NOMO-1 (cell line): Measurements from ENCODE around the gene NR2F6.
"Not testable (repeated sequence)": the region's sequence is repeated elsewhere in the genome, so short reads cannot be mapped to it uniquely, and the experiment has no call there.

Experiments
- DNase-seq, 2 experiments: peaks; one replicate each; lab custom pipeline; 2025; ENCODE audit not compliant: unreplicated experiment in 2 of 2; lab: John Stamatoyannopoulos, UW

NR2F6 gene

DNA sequence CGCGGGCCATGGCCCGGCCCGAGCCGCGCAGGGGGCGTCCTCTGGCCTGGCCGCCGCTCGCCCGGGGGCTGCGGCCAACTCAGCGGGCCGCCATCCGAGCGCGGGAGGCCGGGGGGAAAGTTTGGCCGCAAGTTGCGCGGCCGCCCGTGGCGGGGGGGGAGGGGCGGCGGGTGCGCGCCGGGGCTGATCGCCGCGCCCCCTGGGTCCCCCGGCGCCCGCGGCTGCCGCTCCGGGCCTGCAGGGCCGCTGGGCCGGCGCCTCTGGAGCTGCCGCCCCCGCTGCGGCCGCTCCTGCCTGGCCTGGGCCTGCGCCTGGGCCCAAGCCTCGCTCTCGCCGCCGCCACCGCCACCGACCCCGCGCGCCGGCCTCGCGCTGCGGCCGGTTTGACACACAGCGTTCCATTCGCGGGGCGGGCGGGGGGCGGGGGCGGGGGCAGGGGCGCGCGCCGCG, at the start of gene NR2F6:
TSS of gene NR2F6 (minus strand) at position 385 of the 450 bp plus-strand sequence. CDS start 699 bp downstream, outside the sequence.
- no peak for DNase-seq

DNA sequence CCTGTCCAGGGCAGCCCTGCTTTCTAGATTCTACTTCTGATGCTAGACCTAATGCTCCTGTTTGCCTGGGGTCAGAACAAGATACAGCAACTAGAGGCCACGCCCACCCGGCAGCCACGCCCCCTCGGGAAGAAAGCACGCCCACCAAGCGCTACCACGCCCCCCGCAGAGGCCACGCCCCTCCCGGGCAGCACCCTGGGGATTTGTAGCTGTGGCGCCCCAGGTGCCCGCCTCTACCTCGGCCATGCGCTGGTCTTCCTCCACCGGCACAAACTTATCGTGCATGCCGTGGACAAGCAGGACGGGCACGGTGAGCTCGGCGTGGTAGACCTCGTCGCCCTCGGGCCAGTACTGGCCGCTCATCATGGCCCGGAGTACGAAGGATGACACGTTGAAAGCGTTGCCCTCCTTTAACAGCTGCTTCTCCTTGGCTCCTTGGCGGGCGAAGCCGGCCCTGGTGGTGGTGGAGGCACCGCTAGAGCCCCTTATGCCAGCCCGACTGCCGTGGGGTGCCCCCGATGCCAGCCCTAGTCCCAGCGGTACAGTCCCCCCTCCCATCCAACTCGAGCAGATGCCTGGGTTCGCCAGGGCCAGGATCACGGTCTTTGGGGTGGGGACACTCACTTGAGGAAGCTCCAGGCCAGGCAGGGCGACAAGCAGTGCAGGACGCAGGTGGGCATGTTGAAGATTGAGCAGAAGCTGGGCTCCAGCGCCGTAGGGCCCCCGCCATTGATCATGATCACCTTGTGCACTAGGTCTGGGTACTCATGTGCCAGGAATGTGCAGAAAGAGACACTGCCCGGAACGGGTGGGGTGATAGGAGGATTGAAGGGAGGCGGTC, 48.6 kb upstream of the NR2F6 start:
- no peak for DNase-seq

DNA sequence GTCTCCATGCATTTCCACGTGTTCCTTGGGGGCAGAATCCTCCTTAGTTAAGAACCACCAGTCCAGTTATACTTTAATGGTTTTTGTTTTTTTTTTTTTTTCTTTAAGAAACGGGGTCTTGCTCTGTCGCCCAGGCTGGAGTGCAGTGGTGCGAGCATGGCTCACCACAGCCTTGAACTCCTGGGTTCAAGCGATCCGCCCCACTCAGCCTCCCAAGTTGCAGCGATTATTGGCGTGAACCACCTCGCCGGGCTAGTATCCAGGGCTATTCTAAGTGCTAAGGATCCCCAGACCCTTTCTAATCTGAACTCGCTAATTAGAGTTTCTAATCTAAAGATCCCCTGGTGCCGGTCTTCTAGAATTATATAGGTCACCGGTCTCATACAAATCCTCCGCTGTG, 47.9 kb upstream of the NR2F6 start:
- no peak for DNase-seq

DNA sequence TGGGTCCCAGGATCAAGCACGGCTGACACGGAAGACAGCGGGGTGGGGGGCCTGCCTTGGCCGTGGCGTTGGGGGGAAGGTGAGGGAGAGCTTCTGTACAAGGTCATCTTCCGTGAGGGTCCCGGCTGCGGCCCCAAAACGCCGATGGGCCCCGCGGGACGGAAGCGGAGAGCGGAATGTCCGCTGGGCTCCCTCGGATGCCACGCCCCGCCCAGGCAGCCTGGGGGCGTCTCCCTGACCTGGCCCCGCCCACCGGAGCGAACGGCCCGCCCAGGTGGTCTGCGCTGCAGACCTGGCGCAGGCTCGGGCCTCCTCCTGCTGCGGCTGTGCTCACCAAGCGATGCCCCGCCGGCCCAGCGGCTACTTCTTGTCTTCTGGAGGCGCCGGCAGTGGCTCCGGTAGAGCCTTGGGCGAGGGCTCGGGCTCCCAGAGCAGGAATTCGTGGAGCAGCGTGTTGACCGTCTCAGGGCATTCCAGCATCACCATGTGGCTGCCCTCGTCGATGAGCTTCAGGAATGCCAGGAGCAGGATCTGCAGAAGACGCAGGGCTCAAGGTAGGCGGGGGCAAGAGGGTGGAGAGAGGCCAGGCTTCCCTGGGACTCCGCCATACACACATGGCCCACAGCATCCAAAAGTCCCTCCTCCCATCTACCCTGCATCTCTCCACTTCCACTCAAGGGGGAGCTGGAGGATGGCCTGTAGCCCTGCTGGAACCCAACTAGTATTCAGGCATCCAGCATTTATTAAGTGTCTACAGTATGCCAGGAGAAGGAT, 46.8 kb upstream of the NR2F6 start:
- DNase-seq, result peak; percentile 62 to 72

DNA sequence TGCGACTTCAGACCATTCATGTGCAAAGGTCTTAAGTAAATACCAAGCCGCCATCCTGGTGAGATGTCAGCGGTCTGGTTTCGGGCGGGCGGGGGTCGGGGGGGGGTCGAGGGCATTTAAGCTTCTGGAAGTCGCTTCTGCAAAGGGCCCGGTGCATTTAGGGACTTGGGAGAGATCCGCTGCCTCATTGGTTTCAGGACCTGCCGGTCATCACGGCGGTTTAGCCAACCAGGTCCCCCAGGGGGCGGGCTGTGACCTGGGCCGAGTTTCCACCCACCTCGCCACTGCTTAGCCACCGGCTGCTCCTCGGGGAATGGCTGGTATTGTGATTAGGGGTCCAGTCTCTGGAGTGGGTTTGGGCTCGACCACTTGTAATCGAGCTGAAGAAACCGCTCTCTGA, 43.8 kb upstream of the NR2F6 start:
- no peak for DNase-seq

DNA sequence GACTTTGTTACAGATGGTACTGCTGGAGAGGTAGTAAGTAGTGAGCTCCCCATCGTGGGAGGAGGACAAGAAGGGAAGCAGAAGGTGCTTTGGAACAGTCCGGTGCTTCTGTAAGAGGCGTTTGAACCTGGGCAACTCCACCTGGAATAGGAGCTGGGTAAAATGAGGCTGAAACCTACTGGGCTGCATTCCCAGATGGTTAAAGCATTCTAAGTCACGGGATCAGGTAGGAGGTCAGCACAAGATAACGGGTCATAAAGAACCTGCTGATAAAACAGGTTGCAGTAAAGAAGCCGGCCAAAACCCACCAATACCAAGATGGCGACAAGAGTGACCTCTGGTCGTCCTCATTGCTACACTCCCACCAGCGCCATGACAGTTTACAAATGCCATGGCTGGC, 41.0 kb upstream of the NR2F6 start:
- no peak for DNase-seq

DNA sequence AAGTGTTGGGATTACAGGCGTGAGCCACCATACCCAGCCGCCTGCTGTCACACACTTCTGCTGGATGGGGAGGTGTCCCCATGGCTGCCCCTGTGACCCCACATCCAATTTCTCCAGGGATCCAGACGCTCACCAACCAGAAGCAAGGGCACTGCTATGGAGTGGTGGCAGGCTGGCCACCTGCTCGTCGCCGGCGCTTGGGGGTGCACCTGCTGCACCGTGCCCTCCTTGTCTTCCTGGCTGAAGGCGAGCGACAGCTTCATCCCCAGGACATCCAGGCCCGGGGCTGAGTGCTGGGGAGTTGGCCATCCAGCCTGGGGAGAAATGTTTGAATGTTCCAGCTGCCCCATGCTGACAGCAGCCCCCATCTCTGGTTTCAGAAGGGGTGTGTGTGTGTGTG, 40.5 kb upstream of the NR2F6 start:
- no peak for DNase-seq

DNA sequence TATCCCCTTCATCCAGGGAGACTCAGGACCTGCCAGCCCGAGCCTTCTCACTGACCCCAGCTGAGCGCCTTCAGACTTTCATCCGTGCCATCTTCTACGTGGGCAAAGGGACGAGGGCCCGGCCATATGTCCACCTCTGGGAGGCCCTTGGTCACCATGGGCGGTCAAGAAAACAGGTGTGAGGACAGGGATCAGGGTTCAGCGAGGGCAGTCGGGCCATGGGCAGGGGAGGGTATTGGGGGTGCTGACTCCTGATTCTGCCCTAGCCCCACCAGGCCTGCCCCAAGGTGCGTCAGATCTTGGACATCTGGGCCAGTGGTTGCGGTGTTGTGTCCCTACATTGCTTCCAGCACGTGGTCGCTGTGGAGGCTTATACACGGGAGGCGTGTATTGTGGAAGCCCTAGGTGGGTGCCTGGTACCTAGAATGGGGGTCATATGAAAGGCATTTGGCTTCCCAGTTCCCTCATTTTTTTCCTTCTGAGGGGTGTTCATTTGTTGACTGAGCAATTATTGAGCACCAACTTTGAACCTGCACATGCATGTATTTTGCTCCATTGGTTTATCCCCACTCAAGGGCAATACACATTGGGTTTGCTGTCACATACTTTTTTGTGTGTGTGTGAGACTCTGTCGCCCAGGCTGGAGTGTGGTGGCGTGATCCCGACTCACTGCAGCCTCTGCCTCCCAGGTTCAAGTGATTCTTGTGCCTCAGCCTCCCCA, 39.9 kb upstream of the NR2F6 start:
- no peak for DNase-seq

DNA sequence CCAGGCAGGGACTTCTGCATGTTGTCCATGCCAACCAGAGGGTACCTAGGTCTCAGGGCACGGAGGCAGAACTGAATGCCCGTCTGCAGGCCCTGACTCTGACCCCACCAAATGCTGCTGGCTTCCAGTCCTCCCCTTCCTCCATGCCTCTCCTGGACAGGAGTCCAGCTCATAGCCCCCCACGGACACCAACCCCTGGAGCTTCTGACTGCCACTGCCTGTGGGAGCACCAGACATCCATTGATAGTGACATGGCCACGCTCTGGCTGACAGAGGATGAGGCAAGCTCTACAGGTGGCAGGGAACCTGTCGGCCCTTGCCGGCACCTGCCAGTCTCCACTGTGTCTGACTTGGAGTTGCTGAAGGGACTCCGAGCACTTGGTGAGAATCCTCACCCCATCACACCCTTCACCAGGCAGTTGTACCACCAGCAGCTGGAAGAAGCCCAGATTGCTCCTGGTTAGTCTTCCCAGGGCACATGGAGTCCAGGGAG, 37.8 kb upstream of the NR2F6 start:
- DNase-seq, result no peak

DNA sequence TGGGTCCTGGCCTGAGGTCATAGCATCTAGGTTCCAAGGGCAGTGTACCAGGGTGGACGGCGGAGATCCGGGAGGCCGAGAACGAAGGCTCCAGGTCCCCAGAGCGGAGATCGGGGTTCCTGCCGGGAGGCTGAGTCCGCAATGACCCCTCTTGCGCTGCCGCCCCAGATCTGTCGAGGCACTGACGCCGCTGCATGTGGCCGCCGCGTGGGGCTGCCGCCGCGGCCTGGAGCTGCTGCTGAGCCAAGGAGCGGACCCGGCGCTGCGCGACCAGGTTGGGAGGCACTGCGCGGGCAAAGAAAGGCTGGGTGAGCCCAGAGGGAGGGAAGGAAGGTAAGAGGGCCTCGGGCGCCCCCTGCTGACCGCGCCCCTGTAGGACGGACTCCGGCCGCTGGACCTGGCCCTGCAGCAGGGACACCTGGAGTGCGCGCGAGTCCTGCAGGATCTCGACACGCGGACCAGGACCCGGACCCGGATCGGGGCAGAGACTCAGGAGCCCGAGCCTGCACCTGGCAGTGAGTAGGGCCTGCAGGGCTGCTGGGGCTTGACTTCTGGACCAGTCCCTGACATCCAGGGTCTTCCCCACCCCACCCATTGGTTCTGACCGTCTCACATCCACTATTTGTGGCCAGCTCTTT, 36.9 kb upstream of the NR2F6 start:
- DNase-seq, result peak; percentile 79 to 86

DNA sequence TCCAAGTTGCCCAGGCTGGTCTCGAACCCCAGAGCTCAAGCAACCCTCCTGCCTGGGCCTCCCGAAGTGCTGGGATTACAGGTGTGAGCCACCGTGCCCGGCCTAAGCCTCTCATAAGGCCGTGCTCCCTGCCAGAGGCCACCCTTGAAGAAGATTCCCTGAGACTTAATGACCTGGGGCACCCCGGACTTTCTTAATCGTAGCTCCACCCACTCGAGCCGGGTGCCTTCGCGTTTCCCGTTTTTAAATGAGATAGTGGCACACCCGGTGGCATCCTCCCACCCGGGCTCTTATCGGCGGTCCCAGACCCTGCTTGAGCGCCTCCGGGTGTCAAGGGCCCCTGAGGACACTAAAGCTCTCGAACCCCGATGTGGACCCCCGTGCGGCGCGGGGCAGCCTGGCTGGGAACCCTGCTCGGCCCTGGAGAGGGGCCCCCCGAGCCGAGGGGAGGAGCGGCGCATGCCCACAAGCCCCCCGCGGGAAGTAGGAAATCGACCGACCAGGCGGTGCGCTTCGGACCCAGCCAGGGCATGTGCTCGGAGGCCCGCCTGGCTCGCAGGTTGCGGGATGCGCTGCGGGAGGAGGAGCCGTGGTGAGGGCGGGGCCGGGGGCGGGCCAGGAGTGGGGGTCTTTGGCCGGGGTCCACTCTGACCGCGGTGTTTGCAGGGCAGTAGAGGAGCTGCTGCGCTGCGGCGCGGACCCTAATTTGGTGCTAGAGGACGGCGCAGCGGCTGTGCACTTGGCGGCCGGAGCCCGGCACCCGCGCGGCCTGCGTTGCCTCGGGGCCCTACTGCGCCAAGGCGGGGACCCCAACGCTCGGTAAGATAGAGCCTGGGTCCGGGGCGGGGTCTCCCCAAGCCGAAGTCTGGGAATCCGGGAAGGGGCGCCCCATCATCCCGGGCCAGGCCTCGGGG, 35.9 kb upstream of the NR2F6 start, which contains the start of gene ANKLE1:
TSS of gene ANKLE1 (plus strand) at position 511 of the 914 bp plus-strand sequence. CDS start at position 531, 20 bp downstream.
- DNase-seq, result peak in 1 of 2 experiments; percentile 35

DNA sequence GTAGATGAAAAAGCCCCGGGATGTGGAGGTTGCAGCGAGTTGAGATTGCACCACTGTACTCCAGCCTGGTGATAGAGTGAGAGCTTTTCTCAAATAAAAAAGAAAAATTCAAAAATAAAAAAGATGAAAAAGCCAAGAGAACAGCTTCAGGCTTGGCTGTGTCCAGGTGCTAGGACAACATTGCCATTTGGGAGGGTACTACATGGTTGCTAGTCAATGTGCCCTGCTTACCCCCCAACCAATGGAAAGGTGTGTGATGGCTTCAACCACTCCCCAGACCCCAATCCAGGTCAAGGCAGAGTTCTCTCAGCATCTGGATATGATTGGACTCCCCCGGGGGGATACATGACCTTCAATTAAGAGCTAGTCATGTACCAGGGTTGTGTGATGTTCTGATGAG, 33.7 kb upstream of the NR2F6 start:
- no peak for DNase-seq

DNA sequence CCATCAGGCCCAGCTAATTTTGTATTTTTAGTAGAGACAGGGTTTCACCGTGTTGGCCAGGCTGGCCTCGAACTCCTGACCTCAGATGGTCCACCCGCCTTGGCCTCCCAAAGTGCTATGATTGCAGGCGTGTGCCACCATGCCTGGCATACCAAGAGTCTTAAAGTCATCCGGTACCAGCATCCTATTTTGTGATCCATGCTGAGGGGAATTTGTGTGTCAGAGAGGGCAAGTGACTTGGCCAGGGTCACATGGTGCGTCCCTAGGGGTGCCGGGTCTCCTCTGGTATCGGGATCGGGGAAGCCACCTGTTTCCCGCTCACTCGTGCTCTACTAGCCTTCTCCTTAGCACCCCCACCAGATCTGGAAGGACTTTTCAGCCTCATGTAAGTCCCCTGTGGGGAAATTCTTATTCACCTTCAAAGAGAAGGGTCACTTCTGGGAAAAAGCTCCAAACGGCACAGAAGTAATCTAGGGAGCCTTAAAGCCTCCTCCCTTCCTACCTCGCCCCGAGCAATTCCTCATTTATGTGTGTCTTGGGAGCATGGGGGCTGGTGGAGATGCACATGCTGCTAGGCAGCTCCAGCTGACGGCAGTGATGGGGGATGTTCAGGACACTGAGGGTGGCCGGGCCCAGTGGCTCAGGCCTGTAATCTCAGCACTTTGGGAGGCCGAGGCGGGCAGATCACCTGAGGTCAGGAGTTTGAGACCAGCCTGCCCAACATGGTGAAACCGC, 29.9 kb upstream of the NR2F6 start:
- no peak for DNase-seq

DNA sequence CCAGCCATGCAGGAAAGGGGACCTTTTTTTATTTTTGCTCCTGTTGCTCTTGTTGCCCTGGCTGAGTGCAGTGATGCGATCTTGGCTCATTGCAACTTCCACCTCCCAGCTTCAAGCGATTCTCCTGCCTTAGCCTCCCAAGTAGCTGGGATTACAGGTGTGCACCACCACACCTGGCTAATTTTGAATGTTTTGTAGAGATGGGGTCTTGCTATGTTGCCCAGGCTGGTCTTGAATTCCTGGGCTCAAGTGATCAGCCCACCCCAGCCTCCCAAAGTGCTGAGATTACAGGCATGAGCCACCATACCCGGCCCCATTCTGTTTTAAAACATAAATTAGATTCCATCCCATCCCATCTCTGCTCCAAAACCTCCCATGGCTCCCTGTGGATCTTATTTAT, 29.2 kb upstream of the NR2F6 start:
- DNase-seq, result not testable (repeated sequence)

DNA sequence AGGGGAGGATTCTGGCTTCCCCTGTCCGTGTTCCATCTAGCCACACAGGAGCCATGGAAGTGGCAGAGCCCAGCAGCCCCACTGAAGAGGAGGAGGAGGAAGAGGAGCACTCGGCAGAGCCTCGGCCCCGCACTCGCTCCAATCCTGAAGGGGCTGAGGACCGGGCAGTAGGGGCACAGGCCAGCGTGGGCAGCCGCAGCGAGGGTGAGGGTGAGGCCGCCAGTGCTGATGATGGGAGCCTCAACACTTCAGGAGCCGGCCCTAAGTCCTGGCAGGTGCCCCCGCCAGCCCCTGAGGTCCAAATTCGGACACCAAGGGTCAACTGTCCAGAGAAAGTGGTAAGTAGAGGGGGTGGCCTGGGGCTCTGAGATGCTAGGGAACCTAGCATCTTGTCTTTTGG, 23.0 kb upstream of the NR2F6 start:
- no peak for DNase-seq

DNA sequence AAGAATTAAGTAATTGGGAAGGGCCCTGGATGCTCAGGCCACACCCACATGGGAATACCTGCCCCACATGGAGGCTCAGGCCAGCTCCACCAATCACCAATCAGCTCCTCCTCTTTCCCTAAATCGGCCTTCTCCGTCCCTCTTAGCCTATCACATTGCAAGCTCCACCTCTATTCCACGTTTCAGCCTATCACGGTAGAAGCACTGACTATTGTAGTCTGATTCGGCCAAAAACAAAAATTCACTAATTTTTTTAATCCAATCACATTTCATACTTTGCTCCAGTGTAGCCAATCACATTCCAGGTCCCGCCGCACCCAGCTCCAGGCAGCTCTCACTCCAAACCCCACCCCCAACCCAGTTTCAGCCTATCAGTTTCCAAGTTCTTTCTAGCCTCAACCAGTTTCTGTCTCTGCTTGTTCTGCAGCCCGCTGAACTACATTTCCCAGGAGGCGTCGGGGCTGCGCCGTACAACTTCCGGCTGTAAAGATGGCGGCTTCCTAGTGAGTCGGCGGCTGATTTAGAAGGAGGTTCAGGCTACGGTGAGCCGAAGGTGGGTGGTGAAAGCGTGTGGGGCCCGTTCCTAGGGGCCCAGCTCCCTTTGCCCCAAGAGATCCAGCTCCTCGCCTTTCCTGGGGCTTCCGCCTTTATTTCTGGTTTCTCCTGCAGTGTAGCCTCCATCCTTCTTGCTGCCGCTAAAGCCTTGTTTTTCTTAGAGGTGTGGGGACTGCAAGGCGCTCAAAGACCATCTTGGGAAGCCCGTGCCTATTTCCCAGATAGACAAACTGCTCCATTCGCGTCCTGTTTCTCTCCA, 21.5 kb upstream of the NR2F6 start, which contains the start of gene BABAM1:
TSS of gene BABAM1 (plus strand) at position 469 of the 814 bp plus-strand sequence. CDS start 1,364 bp downstream, outside the sequence.
- peak; percentile 99 to 100 for DNase-seq

DNA sequence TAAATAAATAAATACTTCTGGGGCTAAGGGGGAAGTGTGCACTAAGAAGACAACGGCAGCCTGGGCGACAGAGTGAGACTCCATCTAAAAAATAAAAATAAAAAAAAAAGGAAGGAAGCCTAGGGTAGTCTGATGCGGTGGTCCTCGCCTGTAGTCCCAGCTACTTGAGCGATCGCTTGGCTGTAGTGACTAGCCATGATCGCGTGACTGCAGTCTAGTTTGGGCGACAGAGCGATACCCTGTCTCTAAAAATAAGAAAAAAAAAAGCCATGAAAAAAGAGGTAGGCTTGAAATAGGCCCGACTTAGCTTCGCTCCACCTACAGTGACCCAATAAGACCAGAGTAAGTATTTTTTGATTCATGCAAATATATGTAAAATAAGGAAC, 20.9 kb upstream of the NR2F6 start:
- peak in 1 of 2 experiments; percentile 74 for DNase-seq

DNA sequence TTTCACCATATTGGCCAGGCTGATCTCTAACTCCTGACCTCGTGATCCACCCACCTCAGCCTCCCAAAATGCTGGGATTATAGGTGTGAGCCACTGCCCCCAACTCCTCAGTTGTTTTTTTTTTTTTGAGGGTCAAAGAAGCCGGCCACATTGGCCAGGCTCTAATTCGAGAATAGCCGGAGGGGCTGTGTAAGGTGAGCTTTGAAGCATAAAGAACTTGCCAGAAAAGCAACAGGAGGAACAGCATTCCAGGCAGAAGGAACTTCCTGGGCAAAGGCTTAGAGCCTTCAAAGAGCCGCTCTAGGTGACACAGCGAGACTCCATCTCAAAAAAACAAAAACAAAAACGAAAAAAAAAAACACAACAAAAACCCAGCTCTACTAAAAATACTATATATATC, 20.3 kb upstream of the NR2F6 start:
- DNase-seq, result no peak
